ENCODE data around the gene PTPN7.
"Not testable (repeated sequence)": the region's sequence is repeated elsewhere in the genome, so short reads cannot be mapped to it uniquely, and the experiment has no call there.

PTPN7 gene
- 11.2 to 138 (median 69.5) reads per million in 17 experiments for total RNA-seq

DNA sequence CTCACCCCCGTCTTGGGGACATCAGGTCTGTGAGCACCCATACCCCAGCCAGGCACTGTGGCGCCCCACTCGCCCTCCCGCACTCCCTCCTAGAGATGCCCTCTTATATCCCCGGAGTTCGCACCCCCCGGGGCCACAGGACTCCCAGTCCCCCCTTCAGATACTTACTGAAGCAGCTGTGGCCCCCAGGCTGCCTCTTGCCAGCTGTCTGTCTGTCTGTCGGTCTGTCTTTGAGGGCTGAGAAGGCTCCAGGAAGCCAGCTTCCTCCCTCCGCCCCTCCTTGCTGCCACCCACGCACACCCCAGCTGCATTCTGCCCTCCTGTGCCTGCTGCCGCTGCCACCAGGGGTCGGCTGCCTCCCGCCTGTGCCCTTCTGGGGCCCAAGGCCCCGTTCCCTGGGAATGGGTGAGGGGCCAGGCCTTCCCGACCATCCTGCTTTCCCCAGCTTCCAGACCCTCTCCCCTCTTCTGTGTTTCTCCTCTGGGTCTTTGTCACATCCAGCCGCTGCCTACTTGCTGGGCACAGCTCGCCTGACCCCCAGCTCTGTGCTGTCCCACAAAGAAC, at the start of gene PTPN7:
Gene PTPN7, minus strand, starts transcription at position 226 of the 564 bp plus-strand sequence. CDS start 1,200 bp downstream, outside the sequence.
- peak; percentile 81 to 94 (median 89) for DNase-seq

DNA sequence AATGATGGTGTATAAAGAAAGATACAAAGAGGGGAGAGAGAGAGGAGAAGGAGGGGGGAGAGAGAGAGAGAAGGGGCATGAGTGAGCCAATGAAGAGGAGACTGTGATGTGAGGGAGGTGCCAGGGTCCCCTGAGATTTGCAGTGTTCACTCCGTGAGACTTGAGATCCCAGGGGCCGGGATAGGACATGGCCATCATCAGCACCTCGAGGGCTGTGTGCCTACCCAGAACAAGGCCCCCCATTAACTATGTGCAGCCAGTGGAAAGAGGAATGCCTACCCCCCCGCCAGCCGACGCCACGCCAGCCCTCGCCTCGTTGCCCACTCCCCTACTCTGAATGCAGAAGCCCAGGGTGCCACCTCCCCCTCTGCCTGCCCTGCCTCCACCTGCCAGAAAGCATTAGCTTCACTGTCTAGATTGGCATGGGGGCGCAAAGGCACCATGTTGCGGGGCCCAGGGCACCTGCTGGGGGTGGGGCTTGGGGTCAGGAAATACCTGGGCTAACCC, 48.0 kb upstream of the PTPN7 start:
- no peak for DNase-seq

DNA sequence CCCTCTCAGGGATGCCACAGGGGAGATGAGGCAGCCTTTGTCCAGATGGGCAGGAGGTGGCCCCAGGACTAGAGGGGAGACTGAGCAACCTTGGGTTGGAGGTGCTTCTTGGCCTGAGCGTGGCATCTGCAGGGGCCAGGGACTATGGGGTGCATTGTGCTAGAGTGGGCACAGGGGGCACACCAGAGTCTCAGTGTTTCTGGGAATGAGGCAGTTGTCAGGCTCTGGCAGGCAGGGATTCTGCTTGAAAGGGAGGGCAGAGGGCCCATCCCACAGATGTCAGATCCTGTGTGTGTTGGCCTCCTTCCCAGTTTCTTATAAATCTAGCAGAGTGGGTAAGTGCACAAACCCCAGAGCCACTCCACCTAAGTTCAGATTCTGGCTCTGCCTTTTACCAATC, 46.9 kb upstream of the PTPN7 start:
- no peak for DNase-seq

DNA sequence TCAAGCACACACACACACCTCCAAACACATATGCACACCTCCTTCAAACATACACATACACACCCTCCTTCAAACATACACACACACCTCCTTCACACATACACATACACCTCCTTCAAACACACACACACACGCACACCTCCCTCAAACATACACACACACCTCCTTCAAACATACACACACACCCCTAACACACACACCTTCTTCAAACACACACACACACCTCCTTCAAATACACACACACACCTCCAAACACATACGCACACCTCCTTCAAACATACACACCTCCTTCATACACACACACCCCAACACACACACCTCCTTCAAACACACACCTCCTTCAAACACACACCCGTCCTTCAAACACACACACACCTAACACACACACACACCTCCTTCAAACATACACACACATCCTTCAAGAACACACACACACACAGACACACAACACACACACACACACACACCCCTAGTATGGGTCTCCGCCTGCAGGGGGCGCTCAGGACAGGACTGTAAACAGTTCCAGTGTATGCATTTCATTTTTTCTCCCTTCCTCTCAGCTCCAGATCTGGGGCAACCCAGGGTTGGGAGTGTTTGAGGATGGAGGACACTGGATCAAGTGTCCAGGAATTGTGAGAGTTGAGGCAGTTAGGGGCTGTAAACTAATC, 45.3 kb upstream of the PTPN7 start:
- peak in 3 of 4 experiments; percentile 21 to 60 (median 28) for DNase-seq

- DNase-seq: no peak
Measured at GRCh38 chr1:202204065-202204464, 43.7 kb upstream of the PTPN7 start.

GRCh38 chr1:202203238-202204039, 43.0 kb upstream of the PTPN7 start:
- DNase-seq: peak in 1 of 4 experiments; percentile 9

GRCh38 chr1:202202500-202203168, 42.2 kb upstream of the PTPN7 start:
- no peak for DNase-seq

- no peak for DNase-seq
Measured at GRCh38 chr1:202201971-202202370, 41.6 kb upstream of the PTPN7 start.

DNA sequence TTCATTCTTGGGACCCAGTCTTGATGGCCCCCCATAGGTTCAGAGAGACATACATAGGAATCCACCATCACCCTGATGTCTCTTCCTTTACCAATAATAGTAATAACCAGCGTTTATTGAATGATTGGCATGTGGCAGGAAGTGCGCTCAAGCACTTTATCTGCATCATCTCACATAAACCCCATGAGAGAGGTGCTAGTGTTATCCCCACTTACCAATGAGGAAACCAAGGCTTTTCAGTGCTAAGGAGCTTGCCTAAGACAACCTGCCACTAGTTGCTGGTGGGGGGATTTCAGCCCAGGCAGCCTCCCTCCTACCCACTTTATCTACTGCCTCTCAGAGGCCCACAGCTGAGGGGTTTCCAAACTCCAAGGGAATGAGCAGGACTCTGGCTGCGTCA, 40.9 kb upstream of the PTPN7 start:
- no peak for DNase-seq

DNA sequence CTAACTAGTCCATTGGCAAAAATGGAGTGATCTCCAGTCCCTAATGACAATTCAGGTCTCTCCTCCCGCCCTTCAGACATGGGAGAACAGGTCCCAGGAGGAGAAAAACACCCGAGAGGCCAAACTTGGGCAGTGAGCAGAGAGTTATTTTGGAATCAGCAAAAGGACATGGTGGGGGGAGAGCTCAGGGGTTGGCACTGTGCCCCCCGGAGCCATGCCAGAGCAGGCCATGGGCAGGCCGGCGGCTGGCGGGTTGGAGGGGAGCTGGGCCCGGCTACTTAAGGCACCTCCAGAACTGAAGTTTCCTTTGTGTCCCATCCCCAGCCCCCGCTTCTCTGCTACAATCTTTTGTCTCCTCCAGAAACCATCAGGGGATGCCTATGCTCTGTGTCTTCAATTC, 40.3 kb upstream of the PTPN7 start:
- no peak for DNase-seq

GRCh38 chr1:202200112-202200548, 39.7 kb upstream of the PTPN7 start:
- DNase-seq: no peak

DNA sequence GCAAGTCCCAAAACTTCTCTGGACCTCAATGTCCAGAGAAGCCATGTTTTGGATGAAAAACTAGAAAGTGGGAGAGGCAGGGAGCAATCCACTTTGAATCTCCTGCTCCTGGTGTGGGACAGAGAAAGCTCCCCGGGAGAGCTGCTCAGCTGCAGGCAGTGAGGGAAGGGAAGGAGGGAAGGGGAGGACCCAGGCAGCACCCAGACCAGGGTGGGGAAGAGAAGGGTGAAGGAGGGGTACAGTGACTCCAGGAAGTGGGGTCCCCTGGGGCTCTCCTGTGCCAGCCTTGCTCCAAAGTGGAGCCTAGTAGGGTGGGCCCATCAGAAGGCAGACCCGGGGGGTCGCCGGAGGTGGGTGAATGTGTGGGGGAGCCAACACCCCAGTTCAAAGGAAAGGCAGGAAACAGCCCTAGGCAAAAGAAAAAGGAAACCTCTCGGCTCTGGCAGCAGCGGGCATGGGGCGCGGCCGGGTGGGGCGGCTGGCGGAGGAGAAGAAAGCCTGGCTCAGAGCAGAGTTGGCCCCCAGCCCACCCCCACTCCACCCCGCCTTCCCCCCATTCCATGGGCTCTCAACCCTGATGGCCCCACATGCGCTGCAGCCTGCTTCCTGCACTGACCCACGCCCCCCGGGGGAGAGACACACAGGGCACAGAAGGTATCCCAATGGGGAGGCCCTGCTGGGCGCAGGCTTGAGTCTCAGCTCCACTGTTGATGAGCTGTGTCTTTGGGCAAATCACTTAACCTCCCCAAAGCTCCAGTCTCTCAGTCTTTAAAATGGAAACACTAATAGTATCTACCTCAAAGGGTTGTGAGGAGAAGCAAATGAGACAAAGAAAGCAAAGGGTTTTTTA, 38.9 kb upstream of the PTPN7 start:
- no peak for DNase-seq

DNA sequence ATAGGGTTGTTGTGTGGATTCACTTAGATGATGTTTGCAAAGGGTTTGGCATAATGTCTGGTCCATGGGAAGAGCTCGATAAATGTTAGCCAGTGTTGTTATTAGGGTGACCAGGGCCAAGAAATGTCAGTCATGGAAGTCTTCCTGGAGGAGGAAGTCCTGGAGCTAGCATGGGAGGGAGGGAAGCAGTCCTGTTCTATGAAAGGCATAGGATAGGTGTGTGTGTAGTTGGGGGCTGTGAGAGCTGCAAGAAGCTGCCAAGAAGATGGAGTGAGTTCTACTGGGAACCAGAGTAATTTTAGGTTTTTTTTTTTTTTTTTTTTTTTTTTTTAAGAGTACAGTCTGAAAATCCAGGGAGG, 37.9 kb upstream of the PTPN7 start:
- DNase-seq: no peak

- DNase-seq: no peak
Measured at GRCh38 chr1:202197653-202198365, 37.4 kb upstream of the PTPN7 start.

DNA sequence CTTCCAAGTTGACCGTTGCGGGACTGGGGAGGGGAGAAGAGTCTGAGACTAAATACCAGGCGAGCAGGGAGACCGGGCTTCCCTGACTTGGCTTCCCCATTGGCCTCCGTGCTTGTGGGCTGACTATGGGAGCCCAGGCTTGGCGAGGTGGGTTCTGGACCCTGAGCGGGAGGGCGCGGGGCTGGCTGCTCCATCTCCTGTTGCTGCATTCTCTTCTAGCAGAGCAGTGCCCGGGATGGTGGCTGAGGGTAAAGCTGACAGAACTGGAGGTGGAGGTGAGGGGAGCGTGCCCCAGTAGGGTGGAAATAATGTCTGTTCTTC, 33.9 kb upstream of the PTPN7 start:
- no peak for DNase-seq

DNA sequence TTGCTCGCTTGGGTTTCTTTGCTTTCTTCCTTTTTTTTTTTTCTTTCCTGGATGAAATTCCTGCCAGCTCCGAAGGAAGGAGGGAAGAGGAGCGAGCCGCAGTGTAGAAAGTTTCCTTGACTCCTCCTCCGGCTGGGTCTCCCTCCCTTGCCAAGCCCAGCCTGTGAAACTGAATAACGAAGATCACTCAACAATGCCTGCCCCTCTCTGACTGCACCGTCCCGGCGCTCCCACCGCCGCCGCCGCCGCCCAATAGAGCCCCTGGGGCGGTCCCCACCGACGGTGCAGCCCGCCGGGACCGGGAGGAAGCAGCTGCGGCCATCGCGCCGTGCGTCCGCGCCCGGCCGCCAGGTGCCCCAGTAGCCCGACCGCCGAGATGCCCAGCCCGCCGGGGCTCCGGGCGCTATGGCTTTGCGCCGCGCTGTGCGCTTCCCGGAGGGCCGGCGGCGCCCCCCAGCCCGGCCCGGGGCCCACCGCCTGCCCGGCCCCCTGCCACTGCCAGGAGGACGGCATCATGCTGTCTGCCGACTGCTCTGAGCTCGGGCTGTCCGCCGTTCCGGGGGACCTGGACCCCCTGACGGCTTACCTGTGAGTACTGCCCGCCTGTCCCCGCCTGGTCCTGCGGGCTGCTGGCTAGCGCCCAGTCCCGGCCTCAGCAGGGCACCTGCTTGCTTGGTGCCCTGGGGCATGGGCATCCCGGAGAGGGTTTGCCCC, 33.4 kb upstream of the PTPN7 start, which contains the start of gene LGR6:
Gene LGR6, plus strand, starts transcription at position 186 of the 714 bp plus-strand sequence. Its CDS starts 191 bp downstream, at position 377.
- no peak for DNase-seq

GRCh38 chr1:202192770-202193613, 32.6 kb upstream of the PTPN7 start:
- peak; percentile 53 to 76 (median 61) for DNase-seq

GRCh38 chr1:202191391-202191790, 31.0 kb upstream of the PTPN7 start:
- not testable (repeated sequence) for DNase-seq

DNA sequence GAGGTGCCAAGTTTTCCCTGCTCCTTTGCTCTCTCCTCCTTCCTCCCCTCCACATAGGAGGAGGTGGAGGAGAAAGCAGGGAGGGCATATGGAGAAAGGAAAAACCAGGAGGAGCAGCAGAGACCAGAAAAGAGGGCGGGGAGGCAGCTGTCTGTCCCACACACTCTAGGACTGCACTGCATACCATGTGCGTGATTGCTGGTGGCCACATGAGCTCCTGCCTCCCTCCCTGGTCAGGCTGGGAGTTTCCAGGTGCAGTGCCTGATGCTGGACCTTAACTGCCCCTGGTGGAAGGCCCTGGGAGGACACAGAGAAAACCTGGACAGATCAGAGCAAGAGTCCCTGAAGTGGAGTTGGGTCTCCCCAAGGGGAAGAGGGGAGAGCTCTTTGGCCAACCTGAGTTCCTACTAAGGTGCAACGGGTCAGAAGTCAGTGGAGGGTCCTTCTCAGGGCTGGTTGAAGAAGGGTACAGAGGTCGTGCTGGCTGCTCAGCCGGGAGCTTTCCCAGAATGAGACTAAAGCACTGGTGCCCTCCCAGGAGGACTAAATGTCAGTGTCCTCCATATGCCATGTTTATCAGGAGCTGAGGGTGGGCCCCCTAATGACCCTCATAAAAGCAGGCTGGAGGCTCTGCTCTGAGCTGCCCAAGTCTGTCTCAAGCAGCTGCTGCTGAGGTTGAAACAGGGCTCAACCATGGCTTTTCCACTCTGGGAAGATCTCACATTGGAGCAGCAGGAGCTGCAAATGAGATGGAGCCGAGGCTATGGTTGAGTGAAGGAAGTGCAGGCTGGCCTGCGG, 29.7 kb upstream of the PTPN7 start:
- peak in 1 of 4 experiments; percentile 18 for DNase-seq
